Thyroid gland (tissue), 4 donors: ENCODE data around the gene SERPINA12.

Experiments
- POLR2A ChIP-seq, 2 donors: fragments of 450-650 bp; IDR thresholded peaks; one replicate each; pipeline ENCODE4 v1.6.1; 2017; ENCODE audit warnings: antibody characterized with exemption in 2 of 2, mild to moderate bottlenecking in 2 of 2, moderate library complexity in 1 of 2
- TF ChIP-seq, protein P1 (sequence below), 6 experiments: fragments of 200-600 bp in 3 of 6; fragments of 450-650 bp in 3 of 6; sonication (generic) in 3 of 6; IDR thresholded peaks; one replicate each; pipeline ENCODE4 v1.5.1; 2016 to 2019; ENCODE audit warnings: antibody characterized with exemption in 6 of 6, mild to moderate bottlenecking in 2 of 6, inconsistent platforms in 1 of 6, moderate library complexity in 1 of 6

DNA sequence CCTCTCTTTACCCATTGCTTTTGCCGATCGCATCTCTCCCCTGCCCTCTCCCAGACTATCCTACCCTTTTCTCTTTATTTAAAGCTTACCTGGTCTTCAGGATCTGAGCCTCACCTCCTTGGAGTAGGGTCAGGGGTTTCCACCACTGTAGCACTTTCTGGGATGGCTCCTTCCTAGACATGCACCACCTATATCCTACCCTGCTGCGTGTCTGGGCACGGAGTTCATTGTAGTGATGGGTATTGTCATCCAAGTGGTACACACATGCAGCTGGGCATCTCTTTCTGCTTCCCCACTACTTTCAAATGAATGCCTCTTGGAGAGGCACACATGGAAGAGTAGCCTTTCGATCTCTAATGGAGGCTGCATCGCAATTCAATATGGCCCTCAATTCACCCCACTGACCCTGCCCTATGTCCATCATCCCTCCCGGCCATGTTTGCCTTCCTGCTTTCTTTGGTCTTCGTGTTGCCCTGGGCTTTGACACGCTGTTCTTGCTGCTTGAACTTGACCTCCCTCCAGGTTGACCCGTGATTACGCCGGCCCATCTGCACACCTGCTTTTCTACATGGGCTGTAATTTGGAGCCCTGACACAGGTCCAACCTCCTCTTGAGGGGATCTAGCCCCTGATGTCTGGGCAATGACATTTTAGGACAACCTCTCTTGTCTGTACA lies 67.6 kb downstream of the SERPINA12 start:
- TF ChIP-seq, protein P1, sequence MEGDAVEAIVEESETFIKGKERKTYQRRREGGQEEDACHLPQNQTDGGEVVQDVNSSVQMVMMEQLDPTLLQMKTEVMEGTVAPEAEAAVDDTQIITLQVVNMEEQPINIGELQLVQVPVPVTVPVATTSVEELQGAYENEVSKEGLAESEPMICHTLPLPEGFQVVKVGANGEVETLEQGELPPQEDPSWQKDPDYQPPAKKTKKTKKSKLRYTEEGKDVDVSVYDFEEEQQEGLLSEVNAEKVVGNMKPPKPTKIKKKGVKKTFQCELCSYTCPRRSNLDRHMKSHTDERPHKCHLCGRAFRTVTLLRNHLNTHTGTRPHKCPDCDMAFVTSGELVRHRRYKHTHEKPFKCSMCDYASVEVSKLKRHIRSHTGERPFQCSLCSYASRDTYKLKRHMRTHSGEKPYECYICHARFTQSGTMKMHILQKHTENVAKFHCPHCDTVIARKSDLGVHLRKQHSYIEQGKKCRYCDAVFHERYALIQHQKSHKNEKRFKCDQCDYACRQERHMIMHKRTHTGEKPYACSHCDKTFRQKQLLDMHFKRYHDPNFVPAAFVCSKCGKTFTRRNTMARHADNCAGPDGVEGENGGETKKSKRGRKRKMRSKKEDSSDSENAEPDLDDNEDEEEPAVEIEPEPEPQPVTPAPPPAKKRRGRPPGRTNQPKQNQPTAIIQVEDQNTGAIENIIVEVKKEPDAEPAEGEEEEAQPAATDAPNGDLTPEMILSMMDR (IDR thresholded peaks at IDR 0.05): no peak
- no peak for TF ChIP-seq POLR2A (IDR thresholded peaks at IDR 0.05)
